ENCODE results near the gene SEC24D. TPM values are rescaled to one million over a fixed set of nuclear protein-coding genes. Genes with fewer than 3 reads are reported as not detected.

SEC24D gene
- total and polyA plus RNA-seq, 11 donors = 3.1 to 36.4 (median 14.8) TPM

DNA sequence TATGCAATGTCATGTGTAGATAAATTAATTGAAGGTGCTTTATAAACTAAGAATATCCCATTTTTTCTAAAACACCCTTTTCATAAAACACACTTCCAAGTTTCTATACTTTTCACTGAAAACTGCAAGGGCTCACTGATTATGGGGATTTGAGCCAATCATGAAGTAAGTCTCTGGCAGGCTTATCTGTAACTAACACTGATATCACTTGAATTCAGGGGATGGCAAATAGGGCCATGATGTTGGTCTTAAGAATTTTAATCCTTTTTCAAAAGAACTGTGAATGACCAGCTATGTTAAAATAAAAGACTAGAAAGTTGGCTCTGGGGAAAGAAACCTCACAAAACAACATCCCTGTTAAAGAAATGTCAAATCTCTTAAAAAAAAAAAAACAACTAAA, 13.0 kb upstream of the SEC24D start:
- no peaks in the 10 kb centered on the region for H3K36me3 ChIP-seq
- no peak overlapping the region for H3K27ac ChIP-seq
- TF ChIP-seq POLR2A (IDR thresholded peaks at IDR 0.05) = no peak
- TF ChIP-seq, protein P1, sequence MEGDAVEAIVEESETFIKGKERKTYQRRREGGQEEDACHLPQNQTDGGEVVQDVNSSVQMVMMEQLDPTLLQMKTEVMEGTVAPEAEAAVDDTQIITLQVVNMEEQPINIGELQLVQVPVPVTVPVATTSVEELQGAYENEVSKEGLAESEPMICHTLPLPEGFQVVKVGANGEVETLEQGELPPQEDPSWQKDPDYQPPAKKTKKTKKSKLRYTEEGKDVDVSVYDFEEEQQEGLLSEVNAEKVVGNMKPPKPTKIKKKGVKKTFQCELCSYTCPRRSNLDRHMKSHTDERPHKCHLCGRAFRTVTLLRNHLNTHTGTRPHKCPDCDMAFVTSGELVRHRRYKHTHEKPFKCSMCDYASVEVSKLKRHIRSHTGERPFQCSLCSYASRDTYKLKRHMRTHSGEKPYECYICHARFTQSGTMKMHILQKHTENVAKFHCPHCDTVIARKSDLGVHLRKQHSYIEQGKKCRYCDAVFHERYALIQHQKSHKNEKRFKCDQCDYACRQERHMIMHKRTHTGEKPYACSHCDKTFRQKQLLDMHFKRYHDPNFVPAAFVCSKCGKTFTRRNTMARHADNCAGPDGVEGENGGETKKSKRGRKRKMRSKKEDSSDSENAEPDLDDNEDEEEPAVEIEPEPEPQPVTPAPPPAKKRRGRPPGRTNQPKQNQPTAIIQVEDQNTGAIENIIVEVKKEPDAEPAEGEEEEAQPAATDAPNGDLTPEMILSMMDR (IDR thresholded peaks at IDR 0.05) = no peak
- no peak overlapping the region for H3K4me3 ChIP-seq
- DNase-seq = no peak
- no peaks in the 10 kb centered on the region for H3K9me3 ChIP-seq
- no peaks in the 10 kb centered on the region for H3K27me3 ChIP-seq
- no peak for ATAC-seq
- peaks cover 0 to 13% (median 4%) of the 10 kb centered on the region in 12 donors for H3K4me1 ChIP-seq
- intact Hi-C loops (cut with DNase I) = no loop called here

DNA sequence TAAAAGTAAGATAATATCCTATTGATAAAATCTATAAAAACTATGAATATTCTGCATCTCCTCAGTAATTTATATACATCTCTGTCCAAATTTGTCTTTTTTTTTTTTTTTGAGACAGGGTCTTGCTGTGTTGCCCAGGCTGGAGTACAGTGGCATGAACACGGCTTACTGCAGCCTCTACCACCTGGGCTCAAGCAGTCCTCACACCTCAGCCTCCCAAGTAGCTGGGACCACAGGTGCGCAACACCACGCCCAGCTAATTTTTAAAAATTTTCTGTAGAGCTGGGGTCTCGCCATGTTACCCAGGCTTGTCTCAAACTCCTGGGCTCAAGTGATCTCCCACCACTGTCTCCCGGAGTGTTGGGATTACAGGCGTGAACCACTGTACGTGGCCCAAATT, 12.3 kb upstream of the SEC24D start:
- DNase-seq = no peak
- H3K9me3 ChIP-seq = no peaks in the 10 kb centered on the region
- peaks cover 0 to 13% (median 4%) of the 10 kb centered on the region in 12 donors for H3K4me1 ChIP-seq
- intact Hi-C loops (cut with DNase I) = no loop called here
- WGBS, 4 donors = 91 to 98% (median 98%) methylated on average over 7 of the region's 7 CpGs
- H3K4me3 ChIP-seq = no peak overlapping the region
- H3K27ac ChIP-seq = no peak overlapping the region
- no peak for ATAC-seq
- H3K36me3 ChIP-seq = no peaks in the 10 kb centered on the region
- TF ChIP-seq, protein P1 (IDR thresholded peaks at IDR 0.05) = no peak
- TF ChIP-seq POLR2A (IDR thresholded peaks at IDR 0.05) = no peak
- no peaks in the 10 kb centered on the region for H3K27me3 ChIP-seq

DNA sequence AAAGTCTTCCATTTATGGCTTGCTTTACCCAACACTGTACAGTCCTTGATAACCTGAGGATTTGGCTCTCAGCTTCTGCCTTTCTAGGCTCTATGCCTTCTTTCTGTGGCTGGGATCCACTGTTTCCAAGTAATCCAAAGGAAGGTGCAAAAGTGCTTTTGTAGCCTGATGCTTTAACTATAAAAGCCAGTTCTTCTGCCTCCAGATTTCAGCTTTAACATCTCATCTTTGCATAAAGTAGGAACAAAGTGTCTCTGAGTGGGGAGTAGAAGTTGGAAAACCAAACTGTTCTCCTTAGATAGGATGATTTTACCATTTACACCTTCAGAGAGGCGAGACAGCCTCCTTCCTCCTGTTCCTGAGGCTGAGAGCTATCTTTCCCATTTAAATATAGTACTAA, 11.1 kb upstream of the SEC24D start:
- no peak overlapping the region for H3K4me3 ChIP-seq
- H3K27me3 ChIP-seq = no peaks in the 10 kb centered on the region
- no peaks in the 10 kb centered on the region for H3K9me3 ChIP-seq
- no peaks in the 10 kb centered on the region for H3K36me3 ChIP-seq
- WGBS, 4 donors = 79 to 90% (median 85%) methylated on average over 1 of the region's 1 CpG
- H3K27ac ChIP-seq = no peak overlapping the region
- ATAC-seq (no peak), DNase-seq (no peak)
- intact Hi-C loops (cut with DNase I) = no loop called here
- TF ChIP-seq, protein P1 (IDR thresholded peaks at IDR 0.05) = no peak
- TF ChIP-seq POLR2A (IDR thresholded peaks at IDR 0.05) = no peak
- peaks cover 0 to 13% (median 4%) of the 10 kb centered on the region in 12 donors for H3K4me1 ChIP-seq

DNA sequence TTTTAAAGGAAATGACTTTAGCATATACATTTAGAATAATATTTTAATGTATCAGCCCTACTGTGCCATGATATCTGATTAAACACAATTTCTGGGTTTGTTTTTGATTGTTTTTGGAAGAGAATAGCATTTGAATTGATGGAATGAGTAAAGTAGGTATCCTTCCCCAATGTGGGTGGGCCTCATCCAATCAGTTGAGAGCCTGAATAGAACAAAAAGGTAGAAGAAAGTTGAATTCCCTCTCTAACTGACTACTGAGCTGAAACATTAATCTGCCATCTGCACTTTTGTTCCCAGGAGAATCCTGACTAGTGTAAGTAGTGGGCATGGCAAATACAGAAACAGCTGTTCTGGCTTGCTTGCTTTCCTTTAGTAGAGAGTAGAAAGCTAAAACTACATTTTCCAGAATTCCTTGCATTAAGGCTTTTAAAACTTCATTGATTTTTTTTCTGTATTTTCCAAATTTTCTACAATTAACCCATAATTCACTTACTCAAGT, 9.7 kb upstream of the SEC24D start:
- Histone ChIP-seq H3K4me1 (peaks cover 0 to 5% (median 0%) of the 10 kb centered on the region in 12 donors), H3K36me3 (no peaks in the 10 kb centered on the region), H3K4me3 (no peak overlapping the region), H3K27me3 (no peaks in the 10 kb centered on the region), H3K27ac (no peak overlapping the region), H3K9me3 (no peaks in the 10 kb centered on the region)
- DNase-seq (no peak), ATAC-seq (no peak)
- intact Hi-C loops (cut with DNase I) = no loop called here
- TF ChIP-seq, protein P1 (IDR thresholded peaks at IDR 0.05) = no peak
- TF ChIP-seq POLR2A (IDR thresholded peaks at IDR 0.05) = no peak

Measured in heart left ventricle (tissue), 16 donors.